ENCODE data around the gene PRR19.

DNA sequence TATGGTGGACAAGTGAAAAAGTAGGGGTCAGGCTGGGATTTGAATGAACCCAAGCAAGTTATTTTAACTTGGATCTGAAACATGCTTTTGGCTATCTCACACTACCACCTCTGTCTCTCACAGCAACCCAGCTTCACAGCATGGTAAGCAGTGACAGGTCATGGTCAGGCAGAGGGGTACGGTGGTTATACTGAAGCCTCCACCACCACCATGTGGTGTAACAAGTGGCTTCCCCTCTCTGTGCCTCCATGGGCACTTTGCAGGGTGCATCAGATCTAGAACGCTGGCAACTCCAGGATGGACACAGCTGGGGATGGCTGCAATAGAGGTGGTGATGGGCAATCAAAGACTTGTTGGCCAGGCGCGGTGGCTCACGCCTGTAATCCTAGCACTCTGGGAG, 10.4 kb downstream of the PRR19 start:
- TF ChIP-seq POLR2AphosphoS5 (IDR thresholded peaks at IDR 0.05): no peak
- TF ChIP-seq, protein P1, sequence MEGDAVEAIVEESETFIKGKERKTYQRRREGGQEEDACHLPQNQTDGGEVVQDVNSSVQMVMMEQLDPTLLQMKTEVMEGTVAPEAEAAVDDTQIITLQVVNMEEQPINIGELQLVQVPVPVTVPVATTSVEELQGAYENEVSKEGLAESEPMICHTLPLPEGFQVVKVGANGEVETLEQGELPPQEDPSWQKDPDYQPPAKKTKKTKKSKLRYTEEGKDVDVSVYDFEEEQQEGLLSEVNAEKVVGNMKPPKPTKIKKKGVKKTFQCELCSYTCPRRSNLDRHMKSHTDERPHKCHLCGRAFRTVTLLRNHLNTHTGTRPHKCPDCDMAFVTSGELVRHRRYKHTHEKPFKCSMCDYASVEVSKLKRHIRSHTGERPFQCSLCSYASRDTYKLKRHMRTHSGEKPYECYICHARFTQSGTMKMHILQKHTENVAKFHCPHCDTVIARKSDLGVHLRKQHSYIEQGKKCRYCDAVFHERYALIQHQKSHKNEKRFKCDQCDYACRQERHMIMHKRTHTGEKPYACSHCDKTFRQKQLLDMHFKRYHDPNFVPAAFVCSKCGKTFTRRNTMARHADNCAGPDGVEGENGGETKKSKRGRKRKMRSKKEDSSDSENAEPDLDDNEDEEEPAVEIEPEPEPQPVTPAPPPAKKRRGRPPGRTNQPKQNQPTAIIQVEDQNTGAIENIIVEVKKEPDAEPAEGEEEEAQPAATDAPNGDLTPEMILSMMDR (IDR thresholded peaks at IDR 0.05 in 8 of 11, conservative IDR thresholded peaks at IDR 0.05 in 3 of 11): no peak
